Thyroid gland (tissue), 4 donors: Measurements from ENCODE around the gene PTP4A1.

ENCODE experiments used
- CTCF ChIP-seq, 6 experiments: fragments of 200-600 bp in 3 of 6; fragments of 450-650 bp in 3 of 6; sonication (generic) in 3 of 6; IDR thresholded peaks; one replicate each; pipeline ENCODE4 v1.5.1; 2016 to 2019; ENCODE audit warnings: antibody characterized with exemption in 6 of 6, mild to moderate bottlenecking in 2 of 6, inconsistent platforms in 1 of 6, moderate library complexity in 1 of 6
- POLR2A ChIP-seq, 2 donors: fragments of 450-650 bp; IDR thresholded peaks; one replicate each; pipeline ENCODE4 v1.6.1; 2017; ENCODE audit warnings: antibody characterized with exemption in 2 of 2, mild to moderate bottlenecking in 2 of 2, moderate library complexity in 1 of 2

GRCh38 chr6:63561288-63561687 is 11.0 kb upstream of the PTP4A1 start:
- TF ChIP-seq CTCF (IDR thresholded peaks at IDR 0.05): no peak
- no peak for TF ChIP-seq POLR2A (IDR thresholded peaks at IDR 0.05)
